C4-2B (cell line): Measurements from ENCODE around the gene RBM15B.

ENCODE experiments used
- H3K27ac ChIP-seq: fragments of 450-650 bp; 2 replicates; pipeline ENCODE4 v1.5.1; 2017
- CTCF ChIP-seq: fragments of 450-650 bp; conservative IDR thresholded peaks from 2 replicates; pipeline ENCODE4 v1.5.1; 2017; ENCODE audit warnings: mild to moderate bottlenecking
- ZFX ChIP-seq: fragments of 450-650 bp; IDR thresholded peaks from 2 replicates; pipeline ENCODE4 v1.6.1; 2017

Gene RBM15B

GRCh38 chr3:51371943-51372557 is 19.0 kb upstream of the RBM15B start:
- H3K27ac ChIP-seq: no peak overlapping the region
- TF ChIP-seq ZFX (no peak), CTCF (peak; percentile 82)

- no peak overlapping the region for H3K27ac ChIP-seq
- TF ChIP-seq ZFX: no peak
- no peak for TF ChIP-seq CTCF
Observed at GRCh38 chr3:51373658-51374421, 17.2 kb upstream of the RBM15B start.

- TF ChIP-seq CTCF (no peak), ZFX (no peak)
- H3K27ac ChIP-seq: no peak overlapping the region
Observed at GRCh38 chr3:51374456-51374855, 16.6 kb upstream of the RBM15B start.

GRCh38 chr3:51375136-51375535 is 15.9 kb upstream of the RBM15B start:
- no peak overlapping the region for H3K27ac ChIP-seq
- TF ChIP-seq ZFX (no peak), CTCF (no peak)

GRCh38 chr3:51375571-51375970 is 15.5 kb upstream of the RBM15B start:
- H3K27ac ChIP-seq: no peak overlapping the region
- TF ChIP-seq ZFX: no peak
- no peak for TF ChIP-seq CTCF

- no peak overlapping the region for H3K27ac ChIP-seq
- TF ChIP-seq ZFX: no peak
- TF ChIP-seq CTCF: no peak
Observed at GRCh38 chr3:51378065-51378464, 13.0 kb upstream of the RBM15B start.

- no peak overlapping the region for H3K27ac ChIP-seq
- TF ChIP-seq CTCF: no peak
- TF ChIP-seq ZFX: no peak
Observed at GRCh38 chr3:51378726-51379125, 12.4 kb upstream of the RBM15B start.
